ENCODE results near the gene PRXL2C.

GRCh38 chr9:96607971-96608370, 47.1 kb downstream of the PRXL2C start:
- no peak for TF ChIP-seq EZH2 (IDR thresholded peaks at IDR 0.05; ENCODE audit: insufficient read depth, low read length)
- no peak for TF ChIP-seq CTCF (IDR thresholded peaks at IDR 0.05; ENCODE audit: insufficient read depth, low read depth, low read length)
